Measurements from ENCODE around the gene EHMT1. TPM values are rescaled to one million over a fixed set of nuclear protein-coding genes. Genes with fewer than 3 reads are reported as not detected.

Gene EHMT1
- total RNA-seq, 2 experiments from 2014 or later, result 145 to 295 TPM

DNA sequence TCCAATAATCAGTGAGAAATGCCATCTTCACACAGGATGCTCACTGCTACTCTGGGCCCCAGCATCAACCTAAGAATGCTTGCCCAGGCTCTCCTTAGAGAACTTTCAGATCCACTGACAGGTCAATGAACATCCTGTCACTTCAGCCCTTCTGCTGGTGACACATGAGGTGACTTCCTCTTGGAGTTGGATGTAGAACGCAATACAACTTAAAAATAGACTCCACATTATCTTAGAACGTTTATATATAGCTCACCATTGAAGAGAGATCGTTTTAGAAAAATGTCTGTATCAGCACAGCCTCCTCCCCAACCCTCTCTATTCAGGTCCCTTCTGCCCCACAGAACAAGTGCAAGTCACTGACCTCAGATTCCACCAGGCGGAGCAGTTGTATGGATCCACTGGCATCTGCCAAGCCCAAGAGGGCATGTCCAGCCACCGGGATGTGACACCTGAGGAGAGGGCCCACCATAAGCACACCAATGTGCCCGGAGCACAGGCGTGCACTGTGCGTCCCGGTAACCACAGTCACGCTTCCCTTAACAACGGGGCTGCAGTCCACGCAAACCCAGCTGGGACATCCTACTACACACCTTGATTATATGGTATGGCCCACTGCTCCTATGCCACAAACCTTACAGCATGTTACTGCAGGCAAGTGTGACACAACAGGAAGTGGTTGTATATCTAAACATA, 42.9 kb upstream of the EHMT1 start:
- peaks cover 52% of the 10 kb centered on the region for H3K79me2 ChIP-seq (ENCODE audit: insufficient read depth, low read depth, low read length)
- peak overlapping the region; percentile 84 for H3K27ac ChIP-seq (ENCODE audit: low read depth, low read length, poor library complexity, severe bottlenecking)

DNA sequence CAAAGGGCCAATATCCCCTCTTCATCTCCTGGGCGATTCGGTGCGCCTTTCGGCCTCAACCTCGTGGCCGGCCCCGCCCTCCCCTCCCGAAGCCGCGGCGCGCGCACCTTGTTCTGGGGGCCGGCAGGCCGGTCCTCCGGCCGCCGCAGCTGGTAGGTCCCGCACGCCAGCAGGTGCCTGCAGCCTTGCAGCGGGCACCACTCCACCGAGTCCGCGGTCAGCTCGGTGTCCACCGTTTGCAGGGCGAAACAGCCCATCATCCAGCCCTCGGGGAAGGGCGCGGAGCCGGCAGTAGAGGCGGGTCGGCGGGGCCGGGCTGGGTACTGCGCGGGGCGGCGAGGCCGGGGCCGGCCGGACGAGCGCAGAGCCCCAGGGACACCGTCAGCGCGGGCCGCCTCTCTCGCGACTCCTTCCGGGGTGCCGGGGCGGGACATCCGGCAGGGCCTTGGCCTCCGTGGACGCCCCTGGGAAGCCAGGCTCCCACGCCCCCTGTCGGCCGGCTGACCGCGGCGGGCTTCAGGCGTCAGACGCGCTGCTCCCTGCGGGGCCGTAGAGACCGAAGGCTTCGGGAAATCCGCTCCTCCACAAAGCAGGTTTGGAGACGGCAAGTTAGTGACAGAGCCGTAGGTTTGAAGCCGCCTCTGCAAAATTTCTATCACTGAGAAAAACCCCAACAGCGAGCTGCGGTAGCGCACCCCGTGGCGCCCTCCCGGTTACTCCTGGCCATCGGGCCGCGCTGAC, 40.1 kb upstream of the EHMT1 start, which contains the start of gene DPH7:
DPH7 (minus strand) TSS at position 408 of the 741 bp plus-strand sequence; CDS start at position 260, 148 bp downstream.
- Histone ChIP-seq H3K27ac (ENCODE audit: low read depth, low read length, poor library complexity, severe bottlenecking) (peak within 1 kb of the TSS; percentile 84), H3K9me2 (ENCODE audit: insufficient read depth, low read length) (no peaks in the 10 kb centered on the region), H2AFZ (ENCODE audit: low read length) (peak within 1 kb of the TSS; percentile 63; the same call in 1 of the 2 replicates), H3K4me1 (ENCODE audit: insufficient read depth, low read length, poor library complexity, severe bottlenecking) (peaks cover 40% of the 10 kb centered on the region), H4K20me1 (ENCODE audit: insufficient read depth, low read length) (peaks cover 12% of the 10 kb centered on the region; the same call in 1 of the 2 replicates), H3K36me3 (ENCODE audit: insufficient read depth, low read length) (peaks cover 70% of the 10 kb centered on the region), H3K4me2 (ENCODE audit: low read length) (peak within 1 kb of the TSS; percentile 92), H3K9me3 (ENCODE audit: low read length) (no peaks in the 10 kb centered on the region), H3K79me2 (ENCODE audit: insufficient read depth, low read depth, low read length) (peaks cover 46% of the 10 kb centered on the region), H3K4me3 (ENCODE audit: low read depth, low read length, poor library complexity, severe bottlenecking) (peak within 1 kb of the TSS; percentile 97)
- ChIA-PET CTCF (ENCODE audit: unreplicated experiment) (no interaction called here), POLR2A (interaction anchor here (0.6 to 1.1 kb wide), 3 partner anchors 9 to 170 kb away, joined by 3 to 5 read pairs (median 3); no protein-coding TSS in a partner anchor)
- no TSS peak for BruUV-seq (replicated peaks)
- DNase-seq (ENCODE audit: low spot score), result peak; percentile 94
- intact Hi-C loops (cut with micrococcal nuclease; ENCODE audit: unreplicated experiment), result loop anchor here (5.0 kb wide), 1 partner anchor 94 kb away; no protein-coding TSS in a partner anchor
- TF ChIP-seq EZH2phosphoT487 (IDR thresholded peaks at IDR 0.05; ENCODE audit: borderline replicate concordance, low read depth, low read length), result no peak
- TF ChIP-seq, protein P1, sequence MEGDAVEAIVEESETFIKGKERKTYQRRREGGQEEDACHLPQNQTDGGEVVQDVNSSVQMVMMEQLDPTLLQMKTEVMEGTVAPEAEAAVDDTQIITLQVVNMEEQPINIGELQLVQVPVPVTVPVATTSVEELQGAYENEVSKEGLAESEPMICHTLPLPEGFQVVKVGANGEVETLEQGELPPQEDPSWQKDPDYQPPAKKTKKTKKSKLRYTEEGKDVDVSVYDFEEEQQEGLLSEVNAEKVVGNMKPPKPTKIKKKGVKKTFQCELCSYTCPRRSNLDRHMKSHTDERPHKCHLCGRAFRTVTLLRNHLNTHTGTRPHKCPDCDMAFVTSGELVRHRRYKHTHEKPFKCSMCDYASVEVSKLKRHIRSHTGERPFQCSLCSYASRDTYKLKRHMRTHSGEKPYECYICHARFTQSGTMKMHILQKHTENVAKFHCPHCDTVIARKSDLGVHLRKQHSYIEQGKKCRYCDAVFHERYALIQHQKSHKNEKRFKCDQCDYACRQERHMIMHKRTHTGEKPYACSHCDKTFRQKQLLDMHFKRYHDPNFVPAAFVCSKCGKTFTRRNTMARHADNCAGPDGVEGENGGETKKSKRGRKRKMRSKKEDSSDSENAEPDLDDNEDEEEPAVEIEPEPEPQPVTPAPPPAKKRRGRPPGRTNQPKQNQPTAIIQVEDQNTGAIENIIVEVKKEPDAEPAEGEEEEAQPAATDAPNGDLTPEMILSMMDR (conservative IDR thresholded peaks at IDR 0.05; ENCODE audit: low read length), result peak; percentile 89

More for the DNA sequence above, 42.9 kb upstream of the EHMT1 start:
- BruUV-seq (replicated peaks), result no TSS peak
- H2AFZ ChIP-seq (ENCODE audit: low read length), result no peak overlapping the region
- H3K36me3 ChIP-seq (ENCODE audit: insufficient read depth, low read length), result peaks cover 65% of the 10 kb centered on the region
- peaks cover 40% of the 10 kb centered on the region for H3K4me1 ChIP-seq (ENCODE audit: insufficient read depth, low read length, poor library complexity, severe bottlenecking)
- H4K20me1 ChIP-seq (ENCODE audit: insufficient read depth, low read length), result peaks cover 12% of the 10 kb centered on the region; the same call in 1 of the 2 replicates
- intact Hi-C loops (cut with micrococcal nuclease; ENCODE audit: unreplicated experiment), result loop anchor here (2.0 to 5.0 kb wide), 2 partner anchors 15 to 96 kb away; partner anchors contain the start of gene ZMYND19
- POLR2A ChIA-PET, result interaction anchor here (1.2 kb wide), 1 partner anchor 22 kb away, joined by 3 read pairs; no protein-coding TSS in a partner anchor
- peak; percentile 80 for DNase-seq (ENCODE audit: low spot score)
- TF ChIP-seq, protein P1 (conservative IDR thresholded peaks at IDR 0.05; ENCODE audit: low read length), result peak; percentile 76
- TF ChIP-seq EZH2phosphoT487 (IDR thresholded peaks at IDR 0.05; ENCODE audit: borderline replicate concordance, low read depth, low read length), result no peak
- H3K4me2 ChIP-seq (ENCODE audit: low read length), result peak overlapping the region; percentile 92
- no peaks in the 10 kb centered on the region for H3K9me3 ChIP-seq (ENCODE audit: low read length)
- CTCF ChIA-PET (ENCODE audit: unreplicated experiment), result interaction anchor here (0.6 kb wide), 1 partner anchor 8 kb away, joined by 3 read pairs; no protein-coding TSS in a partner anchor
- H3K4me3 ChIP-seq (ENCODE audit: low read depth, low read length, poor library complexity, severe bottlenecking), result peak overlapping the region; percentile 97
- no peaks in the 10 kb centered on the region for H3K9me2 ChIP-seq (ENCODE audit: insufficient read depth, low read length)
